GM12872 (cell line): Measurements from ENCODE around the gene NTN5.

ENCODE experiments used
- CTCF ChIP-seq: IDR thresholded peaks from 3 replicates; pipeline ENCODE4 v1.5.1; 2011; ENCODE audit warnings: low read depth, mild to moderate bottlenecking, low read length, moderate library complexity; ENCODE audit not compliant: insufficient read depth

The NTN5 gene

GRCh38 chr19:48632692-48633147 lies 40.1 kb downstream of the NTN5 start:
- TF ChIP-seq CTCF, result no peak

GRCh38 chr19:48631225-48631624 lies 41.6 kb downstream of the NTN5 start:
- TF ChIP-seq CTCF, result no peak

- TF ChIP-seq CTCF, result no peak
Observed at GRCh38 chr19:48630296-48631063, 42.3 kb downstream of the NTN5 start.

- no peak for TF ChIP-seq CTCF
Observed at GRCh38 chr19:48629599-48630295, 43.1 kb downstream of the NTN5 start.

GRCh38 chr19:48629297-48629598 lies 43.6 kb downstream of the NTN5 start:
- TF ChIP-seq CTCF, result no peak

- TF ChIP-seq CTCF, result no peak
Observed at GRCh38 chr19:48628486-48629296, 44.1 kb downstream of the NTN5 start.

GRCh38 chr19:48627865-48628314 lies 44.9 kb downstream of the NTN5 start:
- no peak for TF ChIP-seq CTCF
